ENCODE measurements around the gene SOHLH1.

SOHLH1 gene

GRCh38 chr9:135699440-135699839 lies at the start of gene SOHLH1:
Gene SOHLH1 (minus strand): TSS chr9:135699481. CDS start chr9:135699467, 14 bp downstream.
- Histone ChIP-seq H3K9ac (ENCODE audit: low read depth in 1 of 2, low read length in 2 of 2) (no peak within 1 kb of the TSS), H3K27ac (ENCODE audit: low read depth, low read length) (no peak within 1 kb of the TSS), H3K36me3 (ENCODE audit: control insufficient read depth in 1 of 2, insufficient read depth in 2 of 2, low read length in 2 of 2) (no peaks in the 10 kb centered on the region), H3K9me3 (ENCODE audit: control insufficient read depth in 1 of 2, low read length in 2 of 2) (no peaks in the 10 kb centered on the region), H3K27me3 (ENCODE audit: control insufficient read depth in 1 of 2, insufficient read depth in 2 of 2, low read length in 2 of 2) (peaks cover 4 to 5% of the 10 kb centered on the region in 2 donors), H3K4me3 (ENCODE audit: low read depth in 1 of 2, low read length in 2 of 2) (no peak within 1 kb of the TSS), H3K4me1 (ENCODE audit: control insufficient read depth in 1 of 2, insufficient read depth in 2 of 2, low read length in 2 of 2) (no peaks in the 10 kb centered on the region)

GRCh38 chr9:135748676-135749075 lies 49.4 kb upstream of the SOHLH1 start:
- Histone ChIP-seq H3K4me3 (ENCODE audit: low read depth in 1 of 2, low read length in 2 of 2) (no peak overlapping the region), H3K27ac (ENCODE audit: low read depth, low read length) (no peak overlapping the region), H3K27me3 (ENCODE audit: control insufficient read depth in 1 of 2, insufficient read depth in 2 of 2, low read length in 2 of 2) (no peaks in the 10 kb centered on the region), H3K36me3 (ENCODE audit: control insufficient read depth in 1 of 2, insufficient read depth in 2 of 2, low read length in 2 of 2) (no peaks in the 10 kb centered on the region), H3K4me1 (ENCODE audit: control insufficient read depth in 1 of 2, insufficient read depth in 2 of 2, low read length in 2 of 2) (no peaks in the 10 kb centered on the region), H3K9ac (ENCODE audit: low read depth in 1 of 2, low read length in 2 of 2) (no peak overlapping the region), H3K9me3 (ENCODE audit: control insufficient read depth in 1 of 2, low read length in 2 of 2) (no peaks in the 10 kb centered on the region)

- H3K9me3 ChIP-seq (ENCODE audit: control insufficient read depth in 1 of 2, low read length in 2 of 2): no peaks in the 10 kb centered on the region
- H3K36me3 ChIP-seq (ENCODE audit: control insufficient read depth in 1 of 2, insufficient read depth in 2 of 2, low read length in 2 of 2): no peaks in the 10 kb centered on the region
- no peak overlapping the region for H3K9ac ChIP-seq (ENCODE audit: low read depth in 1 of 2, low read length in 2 of 2)
- H3K4me3 ChIP-seq (ENCODE audit: low read depth in 1 of 2, low read length in 2 of 2): no peak overlapping the region
- no peaks in the 10 kb centered on the region for H3K4me1 ChIP-seq (ENCODE audit: control insufficient read depth in 1 of 2, insufficient read depth in 2 of 2, low read length in 2 of 2)
- H3K27me3 ChIP-seq (ENCODE audit: control insufficient read depth in 1 of 2, insufficient read depth in 2 of 2, low read length in 2 of 2): no peaks in the 10 kb centered on the region
- H3K27ac ChIP-seq (ENCODE audit: low read depth, low read length): no peak overlapping the region
Observed at GRCh38 chr9:135747311-135747710, 48.0 kb upstream of the SOHLH1 start.

- Histone ChIP-seq H3K27me3 (ENCODE audit: control insufficient read depth in 1 of 2, insufficient read depth in 2 of 2, low read length in 2 of 2) (no peaks in the 10 kb centered on the region), H3K27ac (ENCODE audit: low read depth, low read length) (no peak overlapping the region), H3K9ac (ENCODE audit: low read depth in 1 of 2, low read length in 2 of 2) (no peak overlapping the region), H3K36me3 (ENCODE audit: control insufficient read depth in 1 of 2, insufficient read depth in 2 of 2, low read length in 2 of 2) (no peaks in the 10 kb centered on the region), H3K9me3 (ENCODE audit: control insufficient read depth in 1 of 2, low read length in 2 of 2) (no peaks in the 10 kb centered on the region), H3K4me1 (ENCODE audit: control insufficient read depth in 1 of 2, insufficient read depth in 2 of 2, low read length in 2 of 2) (no peaks in the 10 kb centered on the region), H3K4me3 (ENCODE audit: low read depth in 1 of 2, low read length in 2 of 2) (no peak overlapping the region)
Observed at GRCh38 chr9:135746565-135746964, 47.3 kb upstream of the SOHLH1 start.

GRCh38 chr9:135745686-135746324 lies 46.5 kb upstream of the SOHLH1 start:
- Histone ChIP-seq H3K4me3 (ENCODE audit: low read depth in 1 of 2, low read length in 2 of 2) (no peak overlapping the region), H3K36me3 (ENCODE audit: control insufficient read depth in 1 of 2, insufficient read depth in 2 of 2, low read length in 2 of 2) (no peaks in the 10 kb centered on the region), H3K27me3 (ENCODE audit: control insufficient read depth in 1 of 2, insufficient read depth in 2 of 2, low read length in 2 of 2) (no peaks in the 10 kb centered on the region), H3K27ac (ENCODE audit: low read depth, low read length) (no peak overlapping the region), H3K4me1 (ENCODE audit: control insufficient read depth in 1 of 2, insufficient read depth in 2 of 2, low read length in 2 of 2) (no peaks in the 10 kb centered on the region), H3K9ac (ENCODE audit: low read depth in 1 of 2, low read length in 2 of 2) (no peak overlapping the region), H3K9me3 (ENCODE audit: control insufficient read depth in 1 of 2, low read length in 2 of 2) (no peaks in the 10 kb centered on the region)

- H3K27ac ChIP-seq (ENCODE audit: low read depth, low read length): no peak overlapping the region
- no peak overlapping the region for H3K9ac ChIP-seq (ENCODE audit: low read depth in 1 of 2, low read length in 2 of 2)
- H3K27me3 ChIP-seq (ENCODE audit: control insufficient read depth in 1 of 2, insufficient read depth in 2 of 2, low read length in 2 of 2): no peaks in the 10 kb centered on the region
- H3K9me3 ChIP-seq (ENCODE audit: control insufficient read depth in 1 of 2, low read length in 2 of 2): no peaks in the 10 kb centered on the region
- H3K4me1 ChIP-seq (ENCODE audit: control insufficient read depth in 1 of 2, insufficient read depth in 2 of 2, low read length in 2 of 2): no peaks in the 10 kb centered on the region
- no peak overlapping the region for H3K4me3 ChIP-seq (ENCODE audit: low read depth in 1 of 2, low read length in 2 of 2)
- H3K36me3 ChIP-seq (ENCODE audit: control insufficient read depth in 1 of 2, insufficient read depth in 2 of 2, low read length in 2 of 2): no peaks in the 10 kb centered on the region
Observed at GRCh38 chr9:135745189-135745588, 45.9 kb upstream of the SOHLH1 start.

- Histone ChIP-seq H3K27me3 (ENCODE audit: control insufficient read depth in 1 of 2, insufficient read depth in 2 of 2, low read length in 2 of 2) (no peaks in the 10 kb centered on the region), H3K9me3 (ENCODE audit: control insufficient read depth in 1 of 2, low read length in 2 of 2) (no peaks in the 10 kb centered on the region), H3K36me3 (ENCODE audit: control insufficient read depth in 1 of 2, insufficient read depth in 2 of 2, low read length in 2 of 2) (no peaks in the 10 kb centered on the region), H3K9ac (ENCODE audit: low read depth in 1 of 2, low read length in 2 of 2) (no peak overlapping the region), H3K27ac (ENCODE audit: low read depth, low read length) (no peak overlapping the region), H3K4me3 (ENCODE audit: low read depth in 1 of 2, low read length in 2 of 2) (no peak overlapping the region), H3K4me1 (ENCODE audit: control insufficient read depth in 1 of 2, insufficient read depth in 2 of 2, low read length in 2 of 2) (no peaks in the 10 kb centered on the region)
Observed at GRCh38 chr9:135744333-135745070, 45.2 kb upstream of the SOHLH1 start.

- Histone ChIP-seq H3K4me3 (ENCODE audit: low read depth in 1 of 2, low read length in 2 of 2) (no peak overlapping the region), H3K27ac (ENCODE audit: low read depth, low read length) (no peak overlapping the region), H3K4me1 (ENCODE audit: control insufficient read depth in 1 of 2, insufficient read depth in 2 of 2, low read length in 2 of 2) (no peaks in the 10 kb centered on the region), H3K9me3 (ENCODE audit: control insufficient read depth in 1 of 2, low read length in 2 of 2) (no peaks in the 10 kb centered on the region), H3K36me3 (ENCODE audit: control insufficient read depth in 1 of 2, insufficient read depth in 2 of 2, low read length in 2 of 2) (no peaks in the 10 kb centered on the region), H3K9ac (ENCODE audit: low read depth in 1 of 2, low read length in 2 of 2) (no peak overlapping the region), H3K27me3 (ENCODE audit: control insufficient read depth in 1 of 2, insufficient read depth in 2 of 2, low read length in 2 of 2) (no peaks in the 10 kb centered on the region)
Observed at GRCh38 chr9:135743546-135744332, 44.5 kb upstream of the SOHLH1 start.

- no peak overlapping the region for H3K9ac ChIP-seq (ENCODE audit: low read depth in 1 of 2, low read length in 2 of 2)
- no peaks in the 10 kb centered on the region for H3K4me1 ChIP-seq (ENCODE audit: control insufficient read depth in 1 of 2, insufficient read depth in 2 of 2, low read length in 2 of 2)
- H3K9me3 ChIP-seq (ENCODE audit: control insufficient read depth in 1 of 2, low read length in 2 of 2): no peaks in the 10 kb centered on the region
- H3K4me3 ChIP-seq (ENCODE audit: low read depth in 1 of 2, low read length in 2 of 2): no peak overlapping the region
- no peaks in the 10 kb centered on the region for H3K27me3 ChIP-seq (ENCODE audit: control insufficient read depth in 1 of 2, insufficient read depth in 2 of 2, low read length in 2 of 2)
- no peaks in the 10 kb centered on the region for H3K36me3 ChIP-seq (ENCODE audit: control insufficient read depth in 1 of 2, insufficient read depth in 2 of 2, low read length in 2 of 2)
- no peak overlapping the region for H3K27ac ChIP-seq (ENCODE audit: low read depth, low read length)
Observed at GRCh38 chr9:135743021-135743420, 43.7 kb upstream of the SOHLH1 start.

All from duodenal mucosa (tissue), 2 donors.